NCI-H510A (cell line): Measurements from ENCODE around the gene SMIM44.

ENCODE experiments used
- DNase-seq: peaks from one replicate; lab custom pipeline; 2025; lab: John Stamatoyannopoulos, UW

Gene SMIM44

DNA sequence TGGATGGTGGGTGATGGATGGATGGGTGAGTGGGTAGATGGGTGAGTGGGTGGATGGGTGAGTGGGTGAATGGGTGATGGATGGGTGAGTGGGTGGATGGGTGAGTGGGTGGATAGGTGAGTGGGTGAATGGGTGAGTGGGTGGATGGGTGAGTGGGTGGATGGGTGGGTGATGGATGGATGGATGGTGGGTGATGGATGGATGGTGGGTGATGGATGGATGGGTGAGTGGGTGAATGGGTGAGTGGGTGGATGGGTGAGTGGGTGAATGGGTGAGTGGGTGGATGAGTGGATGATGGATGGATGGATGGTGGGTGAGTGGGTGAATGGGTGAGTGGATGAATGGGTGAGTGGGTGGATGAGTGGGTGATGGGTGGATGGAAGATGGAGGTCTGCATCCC lies 5.7 kb downstream of the SMIM44 start:
- no peak for DNase-seq

GRCh38 chr19:3476830-3477229 lies 6.4 kb downstream of the SMIM44 start:
- DNase-seq = no peak

DNA sequence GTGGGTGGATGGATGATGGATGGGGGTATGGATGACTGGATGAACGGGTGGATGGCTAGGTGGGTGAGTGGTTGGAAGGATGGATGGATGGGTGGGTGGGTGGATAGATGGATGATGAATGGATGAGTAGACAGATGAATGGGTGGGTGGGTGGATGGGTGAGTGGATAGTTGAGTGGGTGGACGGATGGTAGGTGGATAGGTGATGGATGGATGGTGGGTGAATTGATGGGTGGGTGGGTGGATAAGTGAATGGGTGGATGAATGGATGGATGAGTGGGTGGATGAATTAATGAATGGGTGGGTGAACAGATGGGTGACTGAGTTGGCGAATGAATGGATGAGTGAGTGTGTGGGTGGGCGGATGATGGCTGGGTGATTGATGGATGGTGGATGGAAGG lies 7.8 kb downstream of the SMIM44 start:
- DNase-seq = no peak

- DNase-seq = no peak
Measured at GRCh38 chr19:3474614-3475013, 8.6 kb downstream of the SMIM44 start.

DNA sequence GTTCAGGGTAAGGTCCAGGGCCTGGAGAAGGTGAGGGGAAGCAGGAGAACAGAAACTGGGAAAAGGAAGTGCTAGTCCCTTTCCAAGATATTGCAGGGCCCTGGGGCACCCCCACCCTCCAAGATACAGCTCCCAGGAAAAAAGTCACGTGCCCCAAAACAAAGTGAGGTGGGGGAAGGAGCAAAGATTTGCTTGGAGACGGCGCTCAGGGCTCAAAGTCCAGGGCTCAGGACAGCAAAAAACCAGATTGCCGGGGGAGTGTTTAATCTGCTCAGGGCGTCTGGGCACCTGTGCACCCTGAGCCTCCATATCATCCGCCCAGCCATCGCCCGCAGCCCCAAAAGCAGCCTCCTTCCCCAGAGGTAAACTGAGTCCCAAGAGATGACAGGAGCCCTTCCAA lies 9.2 kb downstream of the SMIM44 start:
- no peak for DNase-seq

DNA sequence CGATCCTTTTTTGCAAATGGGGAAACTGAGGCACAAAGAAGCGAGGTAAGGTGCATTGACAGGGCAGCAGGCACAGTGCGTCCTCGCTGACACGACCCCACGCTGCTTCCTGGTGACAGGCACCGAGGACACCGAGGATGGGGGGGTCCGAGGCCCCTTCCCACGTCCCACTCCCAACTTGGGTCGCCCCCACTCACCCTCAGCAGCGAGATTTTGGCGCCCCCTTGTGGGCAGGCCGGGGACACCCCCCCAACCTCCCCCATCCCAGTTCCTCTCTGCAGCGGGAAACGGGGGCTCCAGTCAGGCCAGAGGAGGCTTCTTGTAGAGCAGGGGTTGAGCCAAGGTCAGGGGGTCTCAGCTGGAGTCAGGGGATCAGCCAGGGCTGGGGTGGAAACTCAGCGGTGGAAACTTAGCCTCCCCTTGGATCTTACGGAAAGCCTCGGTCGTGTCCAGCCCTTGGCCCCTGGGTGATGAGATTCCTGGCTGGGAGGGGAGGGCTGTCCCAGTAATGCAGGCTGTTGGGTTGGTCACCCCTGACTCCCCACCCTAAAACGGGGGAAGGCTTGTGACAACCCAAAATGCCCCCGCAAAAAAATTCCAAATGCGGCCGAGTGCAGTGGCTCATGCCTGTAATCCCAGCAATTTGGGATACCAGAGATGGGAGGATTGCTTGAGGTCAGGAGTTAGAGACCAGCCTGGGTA lies 11.1 kb downstream of the SMIM44 start:
- no peak for DNase-seq

- no peak for DNase-seq
Measured at GRCh38 chr19:3470500-3471128, 12.6 kb downstream of the SMIM44 start.

- DNase-seq = no peak
Measured at GRCh38 chr19:3469638-3470499, 13.4 kb downstream of the SMIM44 start.

DNA sequence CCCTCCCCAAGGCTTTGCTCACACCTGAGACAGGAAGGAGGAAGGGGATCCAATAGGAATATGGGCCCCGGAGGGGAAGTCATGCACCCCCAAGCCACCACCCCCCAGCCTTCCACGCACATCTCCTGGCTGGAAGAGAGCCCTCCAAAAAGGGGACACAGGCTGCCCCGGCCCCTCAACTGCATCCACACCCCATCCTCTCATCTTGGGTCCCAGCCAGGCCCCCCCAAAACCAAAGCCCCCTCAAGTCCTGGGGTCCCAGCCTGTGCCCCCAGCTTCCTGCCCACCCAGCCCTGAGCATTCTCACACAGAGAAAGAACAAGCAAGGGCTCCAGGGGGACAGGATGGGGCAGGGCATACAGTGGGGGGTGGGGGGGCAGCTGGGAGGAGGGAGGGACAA lies 15.0 kb downstream of the SMIM44 start:
- no peak for DNase-seq

DNA sequence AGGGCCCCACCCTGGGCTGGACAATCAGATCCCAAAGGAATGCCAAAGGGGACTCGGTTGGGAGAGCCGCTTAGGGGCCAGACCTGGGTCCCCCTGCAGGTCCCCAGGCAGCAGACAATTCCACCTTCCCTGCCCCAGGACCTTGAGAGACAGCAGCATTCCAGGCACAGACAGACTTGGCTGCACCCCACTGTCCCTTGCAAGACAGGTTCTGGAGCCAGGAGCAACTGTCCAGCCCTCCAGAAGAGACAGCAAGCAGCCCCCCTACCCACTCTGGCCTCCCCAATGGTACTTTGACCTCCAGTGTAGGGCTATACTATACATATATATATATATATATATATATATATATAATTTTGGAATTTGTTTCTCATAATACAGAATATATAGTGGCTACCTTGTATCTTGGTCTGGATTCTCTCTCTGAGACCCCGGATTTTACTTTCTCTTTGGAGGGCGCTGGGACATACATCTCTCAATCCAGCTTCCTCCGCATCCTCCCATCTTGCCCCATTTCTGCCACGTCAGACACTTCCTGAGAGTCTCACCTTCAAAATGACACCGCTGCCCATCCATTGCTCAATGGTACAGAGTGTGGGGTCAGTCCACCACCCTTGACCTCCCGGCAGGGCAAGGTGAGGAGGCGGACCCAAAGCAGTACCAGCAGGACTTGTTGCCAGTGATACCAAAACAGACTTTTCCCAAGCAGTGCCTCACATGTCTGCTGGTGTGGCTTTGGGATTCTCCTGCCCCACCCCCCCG lies 15.6 kb downstream of the SMIM44 start:
- no peak for DNase-seq

DNA sequence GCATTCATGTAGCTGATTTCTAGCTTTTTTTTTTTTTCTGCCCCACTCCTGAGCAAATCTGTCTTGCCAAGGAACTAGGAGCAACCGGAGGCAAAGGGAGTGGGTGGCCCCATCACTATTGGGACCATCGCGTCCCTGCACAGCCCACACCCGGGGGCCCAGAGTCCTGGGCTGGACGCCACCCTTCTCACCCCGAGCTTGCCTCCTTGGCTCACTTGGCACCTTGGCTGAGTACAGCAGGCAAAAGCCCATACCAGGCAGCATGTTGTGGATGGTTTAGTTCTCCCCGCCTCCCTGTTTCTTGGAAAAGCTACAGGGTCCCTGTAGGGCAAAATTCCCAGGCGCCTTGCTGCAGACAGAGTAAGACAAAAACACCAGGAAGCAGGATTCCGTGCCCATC lies 16.6 kb downstream of the SMIM44 start:
- no peak for DNase-seq

- DNase-seq = no peak
Measured at GRCh38 chr19:3465552-3465951, 17.7 kb downstream of the SMIM44 start.

- DNase-seq = no peak
Measured at GRCh38 chr19:3464587-3465235, 18.5 kb downstream of the SMIM44 start.

DNA sequence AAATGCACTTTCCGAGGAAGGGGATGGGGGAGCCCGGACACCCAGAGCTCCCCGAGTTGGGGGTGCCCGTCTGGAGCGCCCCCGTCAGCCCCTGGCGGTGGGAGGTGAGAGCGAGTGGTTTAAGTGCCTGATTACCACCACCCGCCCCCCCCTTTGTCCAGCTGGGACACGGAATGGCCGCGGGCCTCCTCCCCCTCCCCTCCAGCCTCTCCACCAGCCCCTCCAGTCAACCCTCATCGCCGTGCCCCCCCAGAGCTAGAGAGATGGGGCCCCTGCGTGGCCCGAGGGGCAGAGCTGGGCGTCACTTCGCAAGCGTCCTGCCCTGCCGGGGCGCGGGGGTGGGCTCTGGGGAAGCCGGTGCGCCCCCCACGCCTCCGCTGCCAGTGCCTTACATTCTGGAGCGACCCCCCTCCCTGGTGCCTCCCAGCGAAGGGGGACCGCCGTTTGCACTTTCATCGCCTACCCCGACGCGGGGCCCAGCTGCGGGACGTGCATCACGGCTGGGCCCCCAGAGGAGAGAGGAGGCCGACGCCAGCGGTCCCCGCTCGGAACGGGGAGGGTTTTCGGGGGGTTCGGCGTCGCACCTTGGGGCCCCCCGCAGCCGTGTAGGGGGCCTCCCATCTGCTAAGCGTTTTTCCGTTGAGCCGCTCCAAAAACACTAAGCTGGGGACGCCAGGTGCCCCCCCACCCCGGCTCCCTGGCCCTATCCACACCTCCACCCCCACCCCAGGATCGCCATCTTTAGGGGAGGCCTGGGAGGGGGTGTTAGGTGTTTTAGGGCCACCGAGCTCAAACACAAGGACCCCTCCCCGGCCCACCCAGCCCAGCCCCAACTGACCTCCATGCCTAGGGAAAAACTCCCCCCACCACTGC lies 19.3 kb downstream of the SMIM44 start:
- no peak for DNase-seq

GRCh38 chr19:3462991-3463713 lies 20.1 kb downstream of the SMIM44 start:
- DNase-seq = no peak

- DNase-seq = no peak
Measured at GRCh38 chr19:3459965-3460582, 23.2 kb downstream of the SMIM44 start.

DNA sequence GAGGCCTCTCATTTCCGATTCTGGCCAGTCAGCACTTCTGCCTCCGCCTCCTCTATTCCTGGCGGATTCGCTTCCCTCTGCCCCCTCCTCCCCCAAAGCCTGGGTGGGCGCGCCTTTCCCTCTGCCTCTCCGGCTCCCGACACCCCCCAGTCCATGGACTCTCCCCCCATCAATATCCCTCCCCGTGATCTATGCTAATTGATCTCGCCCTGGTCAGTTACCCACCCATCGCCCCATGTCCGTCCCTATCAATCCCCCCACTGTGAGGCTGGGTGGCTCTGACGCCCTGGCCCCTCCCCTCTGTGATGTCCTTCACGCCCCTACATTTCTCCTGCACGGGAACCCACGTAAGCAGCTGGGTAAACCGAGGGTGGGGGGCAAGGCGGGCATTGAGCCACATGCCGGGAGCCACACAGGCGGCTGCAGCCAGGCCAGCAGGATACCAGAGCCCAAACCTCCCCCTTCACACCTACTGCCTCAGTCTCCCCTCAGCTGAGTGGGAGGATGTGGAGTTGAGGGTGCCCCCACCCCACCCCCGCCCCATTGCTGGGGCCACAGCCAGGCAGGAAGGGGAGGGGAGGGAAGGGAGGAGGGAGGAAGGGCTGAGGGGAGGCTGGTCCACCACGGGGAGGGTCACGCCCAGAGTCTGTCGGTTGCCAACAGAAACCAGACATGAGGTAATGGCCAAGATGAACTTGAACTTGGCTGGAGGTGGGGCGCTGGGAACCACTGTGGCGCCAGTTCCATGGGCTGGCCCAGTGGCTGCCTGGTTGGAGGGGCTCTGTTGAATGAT lies 24.0 kb downstream of the SMIM44 start:
- DNase-seq = no peak

DNA sequence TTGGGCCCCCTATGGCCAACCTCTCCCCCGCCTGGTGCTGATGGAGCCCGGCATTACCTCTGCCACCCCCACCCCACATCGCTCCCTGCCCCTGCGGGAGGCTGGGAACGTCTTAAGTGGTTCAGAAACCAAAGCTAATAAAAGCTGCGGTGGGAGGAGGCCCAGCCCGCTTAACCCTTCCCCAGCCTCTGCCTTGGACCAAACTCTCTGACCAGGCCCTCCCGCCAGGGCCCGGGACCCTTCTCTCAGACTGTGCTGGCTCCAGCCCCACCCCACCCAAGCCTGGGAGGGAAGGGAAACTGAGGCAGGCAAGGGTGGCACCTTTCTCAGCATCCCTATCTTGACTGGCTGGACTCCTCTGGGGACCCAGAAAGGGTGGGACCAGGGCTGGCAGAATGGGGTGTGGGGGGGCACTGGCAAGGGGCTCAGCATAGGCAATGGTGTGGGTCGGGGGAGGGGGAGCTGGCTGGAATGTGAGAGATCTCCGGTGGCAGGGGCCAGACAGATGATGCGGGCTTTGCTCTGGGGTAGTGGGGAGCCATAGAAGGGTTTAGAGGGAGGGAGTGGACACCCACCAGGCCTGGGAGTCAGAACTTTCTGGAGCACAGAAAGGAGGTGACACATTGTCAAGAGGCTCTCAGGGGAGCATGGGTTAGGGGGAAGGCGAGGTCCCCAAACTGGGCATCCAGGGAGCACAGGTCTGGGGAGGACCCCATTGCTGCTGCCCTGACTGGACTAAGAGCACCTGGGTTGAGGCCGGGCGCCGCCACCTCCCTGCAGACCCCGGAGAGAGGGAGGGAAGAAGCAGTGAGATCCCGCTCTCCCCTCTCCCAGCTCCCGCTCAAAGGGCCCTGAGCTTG lies 24.8 kb downstream of the SMIM44 start:
- DNase-seq = no peak
